HG03045 (cell line): ENCODE results near the gene NPR3.

ENCODE experiments used
- ATAC-seq: cut with Tn5 transposase; IDR thresholded peaks from one replicate; pipeline ENCODE4 v1.9.1; 2021; ENCODE audit warnings: mild to moderate bottlenecking, moderate library complexity; ENCODE audit not compliant: unreplicated experiment

The NPR3 gene

GRCh38 chr5:32711681-32712480 is 760 bp downstream of the NPR3 start:
- no peak for ATAC-seq

DNA sequence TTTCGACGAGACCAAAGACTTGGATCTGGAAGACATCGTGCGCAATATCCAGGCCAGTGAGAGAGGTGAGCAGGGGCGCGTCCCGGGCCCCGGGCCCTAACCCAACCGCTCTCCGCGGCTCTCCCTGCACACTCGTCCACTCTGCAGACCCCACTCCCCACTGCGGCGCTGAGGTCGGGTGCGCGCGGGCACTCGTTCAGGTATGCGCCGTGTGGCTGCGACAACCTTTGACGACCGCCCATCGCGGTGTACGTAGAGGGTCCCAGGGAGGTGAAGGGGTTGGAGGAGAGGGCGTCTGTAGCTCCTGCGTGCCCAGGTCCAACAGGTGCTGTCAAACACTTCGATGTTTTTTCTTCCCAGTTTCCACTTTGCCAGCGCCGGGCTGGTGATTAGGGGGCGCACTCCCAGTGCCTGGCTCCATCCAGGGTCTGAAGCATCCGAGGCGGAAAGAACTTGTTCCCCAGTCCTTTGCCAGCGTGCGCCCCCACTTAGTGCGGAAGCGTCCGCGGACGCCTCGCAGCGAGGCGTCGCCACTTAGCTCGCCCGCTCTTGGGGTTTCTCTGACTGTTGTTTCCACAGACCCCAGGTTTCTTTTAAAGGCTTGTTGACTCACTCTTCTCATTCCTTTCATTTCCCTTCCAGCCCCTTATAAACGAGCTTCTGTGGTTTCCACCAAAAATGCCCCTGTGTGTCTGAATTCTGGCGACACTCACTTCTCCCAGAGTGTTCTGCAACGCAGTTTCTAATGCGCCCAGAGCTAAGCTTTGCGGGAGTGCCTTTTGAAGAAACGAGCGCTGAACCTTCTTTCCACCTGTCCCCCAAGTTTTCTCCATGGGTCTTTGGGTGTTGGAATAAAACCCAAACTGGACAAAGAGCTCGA is 1.6 kb downstream of the NPR3 start:
- no peak for ATAC-seq

- no peak for ATAC-seq
Measured at GRCh38 chr5:32713361-32713769, 2.2 kb downstream of the NPR3 start.

DNA sequence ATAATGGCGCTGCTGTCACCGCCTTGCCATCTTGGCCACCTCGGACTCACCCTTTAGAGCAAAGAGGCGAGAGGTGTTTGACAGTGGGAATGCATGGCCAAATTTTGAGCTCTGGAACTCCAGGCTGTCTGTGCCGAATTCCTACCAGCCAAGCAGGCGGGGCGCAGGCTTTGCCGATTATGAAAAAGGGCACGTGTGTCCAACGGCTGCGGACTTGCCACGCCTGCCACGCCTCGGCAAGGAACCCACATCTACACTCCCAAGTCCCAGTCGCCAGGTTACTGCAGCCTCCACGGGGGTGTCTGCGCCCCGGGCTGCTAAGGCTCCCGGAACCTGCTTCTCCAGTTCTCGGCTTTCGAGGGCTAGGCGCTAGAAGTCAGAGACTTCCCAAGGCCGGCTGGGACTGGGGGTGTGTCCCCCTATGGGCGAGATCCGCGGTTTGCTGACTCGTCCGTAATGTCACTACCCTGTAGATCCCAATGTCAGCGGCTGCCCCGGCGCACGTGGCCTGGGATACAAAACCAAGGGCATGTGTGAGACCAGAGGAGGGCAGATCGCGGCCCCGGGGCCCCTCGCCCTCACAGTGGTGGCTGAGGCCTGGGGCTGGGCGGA is 2.8 kb downstream of the NPR3 start:
- no peak for ATAC-seq

DNA sequence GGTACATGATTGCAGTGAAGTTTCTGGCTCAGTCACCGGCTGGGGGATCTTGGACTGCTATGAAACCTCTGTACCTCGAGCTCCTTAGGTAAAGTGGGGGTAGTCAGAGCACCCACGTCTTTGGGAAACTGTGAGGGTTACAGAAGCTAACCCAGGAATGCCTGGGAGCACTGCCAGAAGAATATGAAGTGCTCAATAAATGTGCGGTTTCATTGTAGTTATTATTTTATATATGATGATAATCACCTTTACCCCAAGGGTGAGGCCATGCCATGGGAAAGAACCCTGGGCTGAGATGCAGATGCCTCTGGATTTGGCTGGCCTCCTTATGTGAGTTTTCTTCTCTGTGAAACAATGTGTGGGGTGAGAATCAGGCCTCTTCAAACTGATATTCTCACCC is 3.7 kb downstream of the NPR3 start:
- ATAC-seq, result no peak

DNA sequence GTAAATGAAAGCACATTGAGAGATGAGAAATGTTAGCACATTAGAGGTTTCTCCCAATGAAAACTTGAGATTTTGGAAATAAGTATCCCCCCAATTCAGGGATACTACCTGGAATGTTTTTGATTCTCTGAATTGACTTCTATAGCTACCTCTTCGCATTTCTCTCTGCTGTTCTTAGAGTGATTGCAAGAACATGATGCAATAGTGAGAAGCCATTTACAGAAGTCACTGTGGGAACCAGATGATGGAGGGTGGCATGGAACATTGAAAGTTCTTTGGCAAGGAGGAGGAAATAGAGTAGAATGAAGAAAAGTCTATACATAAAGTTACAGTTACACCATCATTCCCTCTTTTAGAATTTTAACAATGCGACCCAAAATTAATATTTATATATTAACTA is 9.2 kb downstream of the NPR3 start:
- no peak for ATAC-seq

DNA sequence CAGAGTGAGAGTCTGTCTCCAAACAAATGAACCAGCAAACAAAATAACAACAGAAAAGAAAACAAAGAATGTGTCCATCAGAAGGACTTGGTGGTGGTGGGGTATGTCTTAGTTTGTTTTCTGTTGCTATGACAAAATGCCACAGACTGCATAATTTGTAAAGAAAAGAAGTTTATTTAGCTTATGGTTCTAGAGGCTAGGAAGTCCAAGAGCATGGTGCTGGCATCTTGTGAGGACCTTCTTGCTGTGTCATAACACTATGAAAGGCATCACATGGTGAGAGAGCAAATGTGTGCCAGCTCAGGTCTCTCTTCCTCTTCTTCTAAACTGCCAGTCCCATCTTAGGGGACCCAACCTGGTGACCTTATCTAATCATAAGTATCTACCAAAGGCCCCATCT is 10.5 kb downstream of the NPR3 start:
- ATAC-seq, result no peak

- ATAC-seq, result no peak
Measured at GRCh38 chr5:32722957-32723356, 11.8 kb downstream of the NPR3 start.

DNA sequence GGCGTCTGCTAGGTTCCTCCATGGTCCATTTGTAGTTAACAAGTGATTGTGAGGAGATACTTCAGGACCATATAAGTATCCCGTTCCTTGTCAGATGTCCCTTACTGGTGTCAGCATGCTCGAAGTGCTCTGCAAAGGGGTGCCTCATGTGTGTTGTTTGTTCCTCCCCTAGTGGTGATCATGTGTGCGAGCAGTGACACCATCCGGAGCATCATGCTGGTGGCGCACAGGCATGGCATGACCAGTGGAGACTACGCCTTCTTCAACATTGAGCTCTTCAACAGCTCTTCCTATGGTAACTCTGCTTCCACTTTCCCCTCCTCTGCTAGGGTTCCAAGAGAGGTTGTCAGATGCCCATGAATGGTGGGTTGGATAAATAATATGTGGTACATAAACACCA is 13.4 kb downstream of the NPR3 start:
- no peak for ATAC-seq

DNA sequence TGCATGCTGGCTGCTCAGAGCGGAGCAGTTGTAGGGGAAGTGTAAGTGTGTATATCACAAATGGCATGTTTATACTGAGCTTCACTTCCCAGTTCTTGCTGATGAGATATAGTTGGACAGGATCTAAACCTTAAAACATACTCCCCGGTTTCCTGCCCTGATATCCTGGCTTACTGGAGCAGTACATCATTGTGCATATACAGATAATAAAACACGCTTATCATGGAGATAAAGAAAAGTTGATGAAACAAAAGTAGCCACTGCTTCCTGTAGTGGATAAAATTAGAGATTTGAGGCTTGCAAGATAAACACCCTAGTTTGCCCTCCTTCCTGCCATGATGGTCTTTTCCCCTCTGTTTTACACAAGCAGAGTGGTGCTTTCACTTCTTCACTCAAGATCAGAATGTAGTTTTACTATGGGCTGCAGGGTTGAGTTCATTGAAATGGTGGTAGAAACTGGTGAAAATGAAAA is 15.0 kb downstream of the NPR3 start:
- no peak for ATAC-seq

DNA sequence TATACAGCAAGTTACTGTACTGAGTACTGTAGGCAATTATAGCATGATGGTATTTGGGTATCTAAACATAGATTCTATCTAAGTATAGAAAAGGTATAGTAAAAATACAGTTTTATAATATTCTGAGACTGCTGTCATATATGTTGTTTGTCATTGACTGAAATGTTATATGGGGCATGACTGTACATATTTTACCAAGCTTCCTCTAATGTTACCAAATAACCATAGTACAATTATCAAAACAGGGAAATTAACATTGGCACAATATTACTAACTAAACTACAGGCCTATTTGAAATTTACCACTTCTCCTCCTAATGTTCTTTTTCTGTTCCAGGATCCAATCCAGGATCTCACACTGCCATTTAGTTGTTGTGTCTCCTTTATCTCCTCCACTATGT is 18.5 kb downstream of the NPR3 start:
- no peak for ATAC-seq

DNA sequence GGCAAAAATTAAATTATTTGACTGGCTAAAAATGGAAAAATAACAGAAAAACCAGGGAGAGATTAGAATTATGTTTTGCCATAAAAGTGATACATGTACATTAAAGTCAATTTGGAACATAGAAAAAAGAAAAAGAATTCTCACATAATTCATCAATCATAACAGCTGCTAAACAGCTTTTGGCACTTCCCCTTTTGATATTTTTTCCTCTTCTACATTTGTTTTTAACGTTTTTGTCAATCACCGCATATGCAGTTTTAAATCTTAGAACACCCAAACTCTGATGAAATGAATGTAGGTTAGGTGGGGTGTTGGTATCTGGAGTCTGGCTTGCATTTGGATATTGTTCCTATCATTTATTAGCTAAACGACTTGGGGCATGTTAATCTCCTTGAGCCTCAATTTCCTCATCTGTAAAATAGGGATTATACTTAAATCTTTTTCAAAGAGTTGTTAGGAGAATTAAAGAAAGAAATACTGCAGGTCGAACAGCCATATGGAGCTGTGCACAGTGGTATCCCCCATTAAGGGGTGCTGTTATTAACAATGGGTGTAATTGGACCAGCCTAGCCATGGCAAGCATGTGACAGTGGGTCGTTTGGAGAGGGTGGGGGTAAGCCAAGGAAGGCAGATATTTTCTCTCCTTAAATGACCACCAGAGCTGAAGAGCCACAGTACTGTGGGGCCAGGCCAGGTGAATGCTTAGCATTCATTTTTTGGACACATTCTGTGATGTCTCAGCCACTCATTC is 22.6 kb downstream of the NPR3 start:
- no peak for ATAC-seq

- no peak for ATAC-seq
Measured at GRCh38 chr5:32734827-32735378, 23.8 kb downstream of the NPR3 start.

DNA sequence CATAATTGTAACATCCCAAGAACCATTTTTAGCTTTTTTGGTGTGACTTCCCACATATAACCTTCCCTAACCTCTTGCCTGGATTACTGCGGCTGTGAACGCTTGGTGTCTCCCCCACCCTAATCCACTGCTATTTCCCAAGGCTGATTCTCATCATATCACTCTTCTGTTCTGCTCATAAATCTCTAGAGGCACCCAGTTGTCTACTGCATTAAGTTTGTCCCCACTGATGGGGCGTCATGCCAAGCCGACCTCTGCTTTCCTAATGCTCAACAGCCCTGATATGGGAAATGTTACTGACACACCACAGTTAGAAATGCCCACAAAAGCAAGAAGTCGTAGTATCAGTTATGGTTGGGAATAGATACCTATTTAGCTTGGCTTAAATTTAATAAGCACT is 24.4 kb downstream of the NPR3 start:
- ATAC-seq, result no peak

DNA sequence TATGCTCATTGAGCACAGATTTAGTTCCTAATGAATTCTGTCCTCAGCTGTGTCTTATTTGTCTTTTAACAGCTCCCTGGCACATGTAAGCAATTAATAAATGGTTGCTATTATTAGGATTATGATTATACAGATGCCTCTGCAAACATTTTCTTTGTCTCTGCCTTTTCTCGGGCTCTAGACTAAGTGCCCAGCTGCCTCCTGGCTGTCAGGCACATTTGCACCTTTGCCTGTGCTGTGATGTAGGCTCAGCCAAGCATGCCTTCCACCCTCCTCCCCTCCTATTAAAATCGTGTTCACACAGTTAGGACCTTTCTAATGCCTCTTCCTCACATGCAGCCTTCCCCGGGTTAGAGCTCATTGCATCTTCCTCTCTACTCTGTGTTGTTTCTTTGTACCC is 25.7 kb downstream of the NPR3 start:
- no peak for ATAC-seq

DNA sequence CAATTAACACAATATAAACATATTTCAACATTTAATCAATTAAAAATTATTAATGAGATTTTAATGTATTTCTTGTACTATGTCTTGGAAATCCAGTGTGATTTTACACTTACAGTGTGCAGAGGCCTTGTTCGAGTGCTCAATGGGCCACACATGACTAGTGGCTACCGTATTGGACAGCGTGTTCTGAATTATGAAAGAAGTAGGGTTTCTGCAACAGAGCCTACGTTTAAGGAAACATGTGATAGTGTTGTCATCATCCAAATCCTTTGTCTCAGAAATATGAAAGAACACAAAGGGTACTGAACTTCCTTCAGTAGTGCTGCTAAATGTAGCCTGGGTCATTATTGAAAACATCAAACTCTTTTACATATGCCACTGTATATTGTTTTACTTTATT is 29.5 kb downstream of the NPR3 start:
- ATAC-seq, result no peak

DNA sequence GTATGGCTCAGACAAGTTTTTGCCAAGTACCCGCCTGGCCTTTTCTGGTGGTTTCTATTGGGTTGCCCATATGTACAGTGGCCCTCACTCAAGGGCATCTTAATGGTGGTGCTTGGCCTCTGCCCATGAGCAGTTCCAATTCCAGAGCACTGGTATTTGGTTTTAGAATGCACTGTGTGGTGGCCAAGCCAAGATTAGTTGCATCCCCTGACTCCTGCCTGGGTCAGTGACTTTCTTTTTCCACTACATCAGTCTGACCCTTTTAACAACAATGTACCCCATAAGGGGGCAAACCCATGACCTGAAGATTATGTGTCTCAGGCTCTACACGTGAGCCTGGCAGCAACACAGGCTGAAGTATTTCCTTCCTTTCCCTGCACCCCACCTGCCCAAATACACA is 34.2 kb downstream of the NPR3 start:
- ATAC-seq, result no peak

GRCh38 chr5:32752411-32752810 is 41.3 kb downstream of the NPR3 start:
- no peak for ATAC-seq

- no peak for ATAC-seq
Measured at GRCh38 chr5:32753051-32753450, 41.9 kb downstream of the NPR3 start.

DNA sequence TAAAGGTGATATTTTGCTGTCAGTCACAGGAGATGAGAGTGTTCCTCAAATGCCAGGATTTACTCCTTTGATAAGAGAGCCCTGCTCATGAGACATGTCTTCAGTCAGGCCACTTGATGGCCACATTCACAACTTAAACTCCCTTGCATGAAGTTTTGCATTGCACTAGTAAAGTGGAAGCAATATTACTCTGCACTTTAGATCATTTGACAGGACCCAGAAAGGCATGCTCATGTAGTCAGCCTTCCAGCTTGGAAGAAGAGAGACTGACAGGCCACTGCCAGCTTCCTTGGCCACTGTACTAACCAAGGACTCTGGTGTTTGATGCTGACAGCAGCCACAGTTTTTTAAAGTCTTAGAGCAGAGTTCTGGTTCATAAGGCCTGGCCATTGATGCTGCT is 42.6 kb downstream of the NPR3 start:
- ATAC-seq, result no peak

DNA sequence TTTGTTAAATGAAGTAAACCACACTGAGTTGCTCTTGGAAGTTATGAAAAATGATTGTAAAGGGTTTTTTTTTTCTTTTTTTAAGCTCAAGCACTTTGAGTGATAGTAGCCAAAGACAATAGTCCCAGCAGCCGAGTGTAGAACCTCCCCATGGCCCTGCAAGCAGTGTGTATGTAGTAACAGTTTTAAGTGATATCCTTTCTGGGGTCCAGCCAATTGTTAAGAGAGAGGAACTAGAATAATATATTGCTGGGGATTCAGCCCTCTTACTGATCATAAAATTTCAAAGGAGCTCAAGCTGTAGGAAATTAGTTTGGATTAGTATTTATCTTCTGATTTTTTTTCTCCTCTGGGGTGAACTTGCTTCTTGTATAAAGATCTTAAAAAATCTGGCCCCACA is 43.2 kb downstream of the NPR3 start:
- no peak for ATAC-seq
